Measurements from ENCODE around the gene SLU7. TPM values are rescaled to one million over a fixed set of nuclear protein-coding genes. Genes with fewer than 3 reads are reported as not detected.

SLU7 gene
- total RNA-seq, 2 donors from 2014 or later: 18.8 to 42.8 TPM

DNA sequence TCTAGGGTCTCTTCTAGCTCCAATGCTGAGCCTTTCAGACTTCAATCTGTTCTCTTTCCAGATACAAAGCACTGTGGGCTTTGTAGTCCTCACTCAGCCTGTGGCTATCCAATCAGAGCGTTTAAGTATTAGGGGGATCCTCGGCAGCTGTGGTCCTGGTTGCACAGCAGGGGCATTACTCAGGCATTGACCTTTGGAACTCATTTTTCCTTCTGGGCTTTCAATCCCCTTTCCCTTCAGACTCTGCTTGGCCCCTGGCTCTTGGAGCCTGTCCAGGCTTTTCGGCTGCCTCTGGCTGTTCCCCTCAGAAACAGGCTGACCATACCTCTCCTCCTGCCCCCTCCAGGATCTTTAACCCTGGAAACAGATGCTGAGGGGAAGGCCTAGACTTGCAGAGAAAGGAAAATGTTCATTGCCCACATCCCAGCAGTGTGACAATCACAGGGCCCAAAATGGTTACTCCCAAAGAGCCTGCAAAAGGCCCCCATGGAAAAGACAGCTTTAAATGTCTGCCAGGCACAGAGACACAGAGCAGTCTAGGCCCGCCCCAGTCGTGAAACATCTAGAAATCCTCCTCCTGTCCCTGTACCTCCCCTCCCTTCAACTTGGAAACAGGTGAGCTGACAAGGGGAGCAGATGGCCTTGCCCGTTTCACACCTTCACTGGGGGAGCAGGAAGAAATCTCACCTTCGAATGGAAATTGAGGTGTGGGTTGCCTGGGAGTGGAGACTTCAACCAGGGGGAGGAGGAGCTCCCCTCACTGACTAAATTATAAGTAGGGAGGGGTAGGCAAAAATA, 62.1 kb downstream of the SLU7 start:
- ATAC-seq (no peak), DNase-seq (no peak)
- intact Hi-C loops (cut with DNase I): no loop called here
- Histone ChIP-seq H3K36me3 (replicated peaks in 1 of 2; ENCODE audit: insufficient read depth in 1 of 2, low read depth in 2 of 2) (no peaks in the 10 kb centered on the region), H3K4me3 (no peak overlapping the region), H3K9me3 (no peaks in the 10 kb centered on the region), H3K4me1 (no peaks in the 10 kb centered on the region), H3K27me3 (no peaks in the 10 kb centered on the region), H3K27ac (no peak overlapping the region)
- 53 to 57% methylated on average over 7 of the region's 7 CpGs for WGBS, 2 donors
- TF ChIP-seq POLR2A (IDR thresholded peaks at IDR 0.05): no peak
- TF ChIP-seq, protein P1, sequence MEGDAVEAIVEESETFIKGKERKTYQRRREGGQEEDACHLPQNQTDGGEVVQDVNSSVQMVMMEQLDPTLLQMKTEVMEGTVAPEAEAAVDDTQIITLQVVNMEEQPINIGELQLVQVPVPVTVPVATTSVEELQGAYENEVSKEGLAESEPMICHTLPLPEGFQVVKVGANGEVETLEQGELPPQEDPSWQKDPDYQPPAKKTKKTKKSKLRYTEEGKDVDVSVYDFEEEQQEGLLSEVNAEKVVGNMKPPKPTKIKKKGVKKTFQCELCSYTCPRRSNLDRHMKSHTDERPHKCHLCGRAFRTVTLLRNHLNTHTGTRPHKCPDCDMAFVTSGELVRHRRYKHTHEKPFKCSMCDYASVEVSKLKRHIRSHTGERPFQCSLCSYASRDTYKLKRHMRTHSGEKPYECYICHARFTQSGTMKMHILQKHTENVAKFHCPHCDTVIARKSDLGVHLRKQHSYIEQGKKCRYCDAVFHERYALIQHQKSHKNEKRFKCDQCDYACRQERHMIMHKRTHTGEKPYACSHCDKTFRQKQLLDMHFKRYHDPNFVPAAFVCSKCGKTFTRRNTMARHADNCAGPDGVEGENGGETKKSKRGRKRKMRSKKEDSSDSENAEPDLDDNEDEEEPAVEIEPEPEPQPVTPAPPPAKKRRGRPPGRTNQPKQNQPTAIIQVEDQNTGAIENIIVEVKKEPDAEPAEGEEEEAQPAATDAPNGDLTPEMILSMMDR (IDR thresholded peaks at IDR 0.05): no peak

DNA sequence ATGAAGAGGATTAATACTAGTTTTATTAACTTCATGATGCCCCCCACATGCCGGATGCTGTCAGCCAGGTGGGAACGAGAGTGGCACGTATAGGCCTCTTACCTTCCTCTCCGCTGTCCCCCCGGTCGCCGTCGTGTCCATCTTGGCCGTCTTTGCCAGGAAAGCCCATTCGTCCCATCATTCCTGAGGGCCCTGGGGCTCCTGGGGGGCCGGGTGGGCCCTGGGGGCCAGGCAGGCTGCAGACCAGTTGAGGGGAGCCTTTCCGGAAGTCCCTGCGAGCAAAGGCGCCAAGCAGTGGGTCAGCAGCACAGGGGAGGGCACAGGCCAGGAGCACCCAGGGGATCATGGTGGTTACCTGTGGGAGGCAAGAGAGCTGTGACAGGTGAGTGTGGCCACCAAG, 64.2 kb downstream of the SLU7 start:
- no peaks in the 10 kb centered on the region for H3K4me1 ChIP-seq
- H3K27ac ChIP-seq: no peak overlapping the region
- no peaks in the 10 kb centered on the region for H3K36me3 ChIP-seq (replicated peaks in 1 of 2; ENCODE audit: insufficient read depth in 1 of 2, low read depth in 2 of 2)
- intact Hi-C loops (cut with DNase I): no loop called here
- no peaks in the 10 kb centered on the region for H3K9me3 ChIP-seq
- no peak for TF ChIP-seq POLR2A (IDR thresholded peaks at IDR 0.05)
- TF ChIP-seq, protein P1 (IDR thresholded peaks at IDR 0.05): no peak
- no peak for DNase-seq
- whole genome bisulfite sequencing, 2 donors: 80 to 87% methylated on average over 14 of the region's 14 CpGs
- H3K27me3 ChIP-seq: no peaks in the 10 kb centered on the region
- ATAC-seq: no peak
- no peak overlapping the region for H3K4me3 ChIP-seq

DNA sequence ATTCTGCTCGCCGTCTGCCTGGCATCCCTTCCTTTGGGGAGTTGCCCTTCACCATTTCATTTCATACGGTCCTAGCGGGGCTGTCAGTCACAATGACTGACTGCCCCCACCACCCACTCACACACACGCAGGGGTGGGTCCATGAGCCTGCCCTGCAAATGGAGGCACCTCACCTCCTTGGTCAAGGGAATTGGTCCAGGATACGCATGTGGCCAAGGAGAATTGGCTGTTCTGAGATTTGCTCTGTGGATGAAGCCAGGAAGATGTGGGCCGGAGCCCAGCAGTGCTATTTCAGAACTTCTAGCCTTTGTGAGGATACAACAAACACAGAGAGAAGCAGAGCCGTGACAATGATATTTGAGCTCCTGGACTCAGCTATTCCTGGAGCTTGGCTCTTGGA, 65.5 kb downstream of the SLU7 start:
- no peak overlapping the region for H3K4me3 ChIP-seq
- no peaks in the 10 kb centered on the region for H3K27me3 ChIP-seq
- ATAC-seq: no peak
- WGBS, 2 donors: 79 to 85% methylated on average over 8 of the region's 8 CpGs
- no peaks in the 10 kb centered on the region for H3K36me3 ChIP-seq (replicated peaks in 1 of 2; ENCODE audit: insufficient read depth in 1 of 2, low read depth in 2 of 2)
- intact Hi-C loops (cut with DNase I): no loop called here
- TF ChIP-seq, protein P1 (IDR thresholded peaks at IDR 0.05): no peak
- no peak for TF ChIP-seq POLR2A (IDR thresholded peaks at IDR 0.05)
- H3K9me3 ChIP-seq: no peaks in the 10 kb centered on the region
- no peaks in the 10 kb centered on the region for H3K4me1 ChIP-seq
- no peak for DNase-seq
- H3K27ac ChIP-seq: no peak overlapping the region

DNA sequence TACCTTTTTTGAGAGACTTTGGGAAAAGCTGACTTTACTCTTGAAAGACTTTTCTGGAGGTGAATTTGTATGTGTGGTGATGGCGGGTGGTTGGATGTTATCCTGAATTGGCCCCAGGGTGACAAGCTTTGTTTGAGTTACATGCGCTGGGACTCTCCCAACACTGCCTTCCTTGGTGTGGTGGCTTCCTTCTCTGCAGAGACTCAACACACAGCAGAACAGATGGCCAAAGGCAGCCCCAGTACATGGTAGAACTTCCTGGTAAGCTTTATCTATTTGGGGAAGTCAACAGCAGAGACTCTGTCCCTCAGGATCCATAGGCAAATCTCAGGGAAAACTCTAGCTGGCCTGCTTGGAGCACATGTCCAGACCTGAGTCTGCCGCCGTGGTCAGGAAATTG, 66.6 kb downstream of the SLU7 start:
- H3K27me3 ChIP-seq: no peaks in the 10 kb centered on the region
- intact Hi-C loops (cut with DNase I): no loop called here
- DNase-seq: no peak
- WGBS, 2 donors: 90 to 92% methylated on average over 4 of the region's 4 CpGs
- no peaks in the 10 kb centered on the region for H3K36me3 ChIP-seq (replicated peaks in 1 of 2; ENCODE audit: insufficient read depth in 1 of 2, low read depth in 2 of 2)
- TF ChIP-seq POLR2A (IDR thresholded peaks at IDR 0.05): no peak
- no peaks in the 10 kb centered on the region for H3K9me3 ChIP-seq
- H3K27ac ChIP-seq: no peak overlapping the region
- no peak for ATAC-seq
- H3K4me1 ChIP-seq: no peaks in the 10 kb centered on the region
- no peak overlapping the region for H3K4me3 ChIP-seq

Other genes starting within 250 kb of the SLU7 start
- gene FABP6, start 189.6 kb downstream of the SLU7 start, total RNA-seq: not detected
- gene CCNJL, start 106.5 kb downstream of the SLU7 start, total RNA-seq: under 1 TPM; 0.26 to 0.66 TPM
- under 1 TPM in 1 of 2 donors, not detected in 1; 0.26 TPM for gene C1QTNF2, start 48.5 kb downstream of the SLU7 start, total RNA-seq
- 1 to 10 TPM; 4.6 to 6.0 TPM for gene FAM200C, start 19.0 kb downstream of the SLU7 start, total RNA-seq
- gene PTTG1, start 2.8 kb upstream of the SLU7 start, total RNA-seq: 1 to 10 TPM; 5.7 to 6.6 TPM

Data from body of pancreas (tissue), 4 donors.